ENCODE results near the gene SRL. TPM values are rescaled to one million over a fixed set of nuclear protein-coding genes. Genes with fewer than 3 reads are reported as not detected.

Gene SRL
- total RNA-seq, 4 donors from 2014 or later = 0.67 to 1.1 (median 0.84) TPM

- 61 to 88% methylated on average over 4 to 5 of the region's 5 CpGs for WGBS, 2 donors
- DNase-seq = no peak
- Histone ChIP-seq H3K4me1 (no peaks in the 10 kb centered on the region), H3K4me3 (replicated peaks in 1 of 3) (no peak overlapping the region), H3K27me3 (no peaks in the 10 kb centered on the region), H3K27ac (no peak overlapping the region), H3K9me3 (no peaks in the 10 kb centered on the region), H3K36me3 (no peaks in the 10 kb centered on the region)
- TF ChIP-seq POLR2A (IDR thresholded peaks at IDR 0.05) = no peak
- TF ChIP-seq CTCF (IDR thresholded peaks at IDR 0.05) = no peak
- intact Hi-C loops (cut with DNase I) = no loop called here
These were observed 99.6 kb downstream of the SRL start for GRCh38 chr16:4142268-4142667.

DNA sequence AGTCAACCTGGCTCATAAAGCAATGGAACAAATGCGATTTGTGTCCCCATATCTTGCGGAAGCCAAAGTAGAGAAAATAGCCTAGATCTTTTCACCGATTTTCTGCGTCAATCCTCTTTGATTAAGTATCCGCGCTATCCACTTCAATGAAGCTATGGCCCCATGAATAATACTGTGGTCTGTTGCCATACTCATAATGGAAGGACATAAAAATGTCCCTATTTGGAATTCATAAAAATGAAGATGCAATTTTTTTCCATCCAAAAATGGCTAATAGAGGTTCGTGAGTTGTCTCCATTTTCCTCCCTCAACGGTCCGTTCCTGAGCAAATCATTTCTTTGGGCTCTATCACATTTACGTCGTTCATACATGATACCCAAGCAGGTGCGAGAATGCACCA, 100.3 kb downstream of the SRL start:
- Histone ChIP-seq H3K4me3 (replicated peaks in 1 of 3) (no peak overlapping the region), H3K27me3 (no peaks in the 10 kb centered on the region), H3K4me1 (peaks cover 0 to 3% of the 10 kb centered on the region in 2 donors), H3K9me3 (no peaks in the 10 kb centered on the region), H3K27ac (no peak overlapping the region), H3K36me3 (no peaks in the 10 kb centered on the region)
- DNase-seq = no peak
- TF ChIP-seq POLR2A (IDR thresholded peaks at IDR 0.05) (no peak), CTCF (IDR thresholded peaks at IDR 0.05) (no peak)
- 95% methylated on average over 12 of the region's 12 CpGs for WGBS, 2 donors
- intact Hi-C loops (cut with DNase I) = no loop called here

- 75 to 84% methylated on average over 3 of the region's 3 CpGs for WGBS, 2 donors
- DNase-seq = peak in 1 of 2 donors; percentile 42
- intact Hi-C loops (cut with DNase I) = no loop called here
- no peak overlapping the region for H3K4me3 ChIP-seq (replicated peaks in 1 of 3)
- TF ChIP-seq POLR2A (IDR thresholded peaks at IDR 0.05) = no peak
- TF ChIP-seq CTCF (IDR thresholded peaks at IDR 0.05) = no peak
- H3K36me3 ChIP-seq = no peaks in the 10 kb centered on the region
- H3K4me1 ChIP-seq = peaks cover 5 to 10% of the 10 kb centered on the region in 2 donors
- H3K9me3 ChIP-seq = no peaks in the 10 kb centered on the region
- H3K27me3 ChIP-seq = no peaks in the 10 kb centered on the region
- H3K27ac ChIP-seq = no peak overlapping the region
These were observed 101.2 kb downstream of the SRL start for GRCh38 chr16:4140652-4141051.

- Histone ChIP-seq H3K9me3 (no peaks in the 10 kb centered on the region), H3K27ac (no peak overlapping the region), H3K4me1 (peaks cover 5 to 10% of the 10 kb centered on the region in 2 donors), H3K4me3 (replicated peaks in 1 of 3) (no peak overlapping the region), H3K36me3 (no peaks in the 10 kb centered on the region), H3K27me3 (no peaks in the 10 kb centered on the region)
- intact Hi-C loops (cut with DNase I) = no loop called here
- TF ChIP-seq POLR2A (IDR thresholded peaks at IDR 0.05) (no peak), CTCF (IDR thresholded peaks at IDR 0.05) (no peak)
- no peak for DNase-seq
These were observed 101.9 kb downstream of the SRL start for GRCh38 chr16:4139968-4140367.

Other genes starting within 250 kb of the SRL start
- gene ADCY9, start 125.6 kb downstream of the SRL start, total RNA-seq = 100 to 1,000 TPM in 2 of 4 donors, 10 to 100 TPM in 2; 61.4 to 123 (median 94.1) TPM
- gene TFAP4, start 30.9 kb upstream of the SRL start, total RNA-seq = 1 to 10 TPM; 3.8 to 6.3 (median 5.4) TPM
- gene GLIS2, start 74.0 kb upstream of the SRL start, total RNA-seq = 1 to 10 TPM; 5.5 to 7.6 (median 6.7) TPM
- 10 to 100 TPM in 3 of 4 donors, 1 to 10 TPM in 1; 5.6 to 60.2 (median 27.3) TPM for gene PAM16, start 109.2 kb upstream of the SRL start, total RNA-seq
- 10 to 100 TPM; 21.9 to 47.0 (median 28.8) TPM for gene VASN, start 129.8 kb upstream of the SRL start, total RNA-seq
- gene CORO7, start 174.5 kb upstream of the SRL start, total RNA-seq = 10 to 100 TPM; 17.9 to 53.7 (median 29.7) TPM
- 10 to 100 TPM; 41.0 to 61.0 (median 51.0) TPM for gene DNAJA3, start 183.8 kb upstream of the SRL start, total RNA-seq
- gene NMRAL1, start 232.5 kb upstream of the SRL start, total RNA-seq = 10 to 100 TPM; 40.0 to 88.8 (median 57.6) TPM
- 10 to 100 TPM; 36.0 to 63.2 (median 50.5) TPM for gene HMOX2, start 234.3 kb upstream of the SRL start, total RNA-seq